Pancreas (tissue), 10 donors: Measurements from ENCODE around the gene AFF3. TPM values are rescaled to one million over a fixed set of nuclear protein-coding genes. Genes with fewer than 3 reads are reported as not detected.

ENCODE experiments used
- ATAC-seq, 4 donors: fragments of 200-7000 bp; cut with Tn5 transposase; one replicate each; pipeline versions ENCODE4 v1.8.0 to v1.9.1; 2020; ENCODE audit warnings: mild to moderate bottlenecking in 4 of 4, moderate library complexity in 4 of 4
- DNase-seq, 6 donors: peaks; one replicate each; pipeline ENCODE4 v3.0.0-alpha.2; 2020
- FAIRE-seq: peaks from 2 replicates; lab custom pipeline; 2012; peaks lifted over from hg19 to GRCh38; lab: Jason Lieb, UNC
- H3K27ac ChIP-seq, 4 donors: fragments of 200-600 bp; sonication (generic); 1 replicate in 3 of 4; 2 replicates in 1 of 4; pipeline versions ENCODE4 v1.5.0 to v1.8.0; 2020
- H3K27me3 ChIP-seq, 4 donors: fragments of 200-600 bp; one replicate each; pipeline ENCODE4 v1.8.0; 2021
- H3K36me3 ChIP-seq, 3 donors: fragments of 200-600 bp; sonication (generic) in 1 of 3; one replicate each; pipeline versions ENCODE4 v1.5.0 to v1.8.0; 2020 to 2021
- H3K4me1 ChIP-seq, 3 donors: fragments of 200-600 bp; one replicate each; pipeline ENCODE4 v1.8.0; 2021
- H3K4me3 ChIP-seq, 4 donors: fragments of 200-600 bp; sonication (generic) in 2 of 4; one replicate each; pipeline versions ENCODE4 v1.5.0 to v1.8.0; 2020 to 2021
- H3K9me3 ChIP-seq, 4 donors: fragments of 200-600 bp; one replicate each; pipeline ENCODE4 v1.8.0; 2021
- CTCF ChIP-seq, 4 donors: fragments of 200-600 bp; sonication (generic) in 3 of 4; IDR thresholded peaks; one replicate each; pipeline versions ENCODE4 v1.5.0 to v1.8.0; 2021; ENCODE audit warnings: antibody characterized with exemption in 4 of 4
- WGBS, 2 donors: extraction: QIAGEN DNeasy Blood & Tissue Kit; methylation state at CpG; one replicate each; pipeline ENCODE4 v1.1.7; 2013; 5-methylcytosine and 5-hydroxymethylcytosine counted together
- intact Hi-C, 3 donors: fragments of 100-400 bp; cut with DNase I; formaldehyde crosslinking; loops; one replicate each; pipeline versions ENCODE4 v1.11.1 to v1.14.2; 2022
- polyA plus RNA-seq, 2 donors: library from polyadenylated mRNA; stranded (reverse); fragments of 200-250 nt; gene quantifications; one replicate each; pipeline ENCODE4 v1.2.3, GENCODE V29; 2013
- total RNA-seq, 6 donors: library from RNA; stranded (reverse); fragmentation: NEBNext Ultra II Directional in 4 of 6; extraction: Animal tissue kit (Norgen Biotek cat#: 25700) in 4 of 6; gene quantifications; one replicate each; pipeline versions ENCODE4 v1.2.1 to v1.2.4, GENCODE V29; 2021 to 2023
- donor health status: healthy with polysubstance abuse.
- donor health status: DM: no; HTN: no; CAD: no; lungs with moderate emphysema.
- donor health status: DM: no; HTN: no; CAD: no.
- donor health status: control.
- donor health status: control.
- donor health status: Bipolar disorder and iron deficiency.
- donor health status: DM: yes; HTN: yes; CAD: no.
- donor health status: DM: no; HTN: no; CAD: no.
- donor health status: DM: no; HTN: no; CAD: no.
- donor health status: DM: yes; HTN: yes; CAD: no.

AFF3 gene
- total and polyA plus RNA-seq, 8 donors: 0.19 to 1.1 (median 0.54) TPM

DNA sequence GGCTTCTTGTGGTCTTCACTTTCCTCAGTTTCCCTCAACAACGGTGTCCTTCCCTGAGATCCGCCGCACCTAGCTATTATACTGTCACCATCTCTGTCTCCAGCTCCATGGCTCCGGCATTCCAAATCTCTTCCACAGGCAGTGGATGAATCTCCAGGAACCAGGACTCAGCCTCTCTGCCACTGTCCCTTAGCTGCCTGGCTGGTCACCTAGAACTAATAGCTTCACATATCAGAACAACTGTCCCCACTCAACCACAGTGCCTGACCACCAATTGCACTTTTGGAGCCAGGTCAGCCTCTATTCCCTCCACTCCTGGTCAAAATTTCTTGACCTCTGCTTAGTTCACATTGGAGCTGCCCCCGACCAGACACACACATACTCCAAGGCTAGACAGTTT, 38.1 kb upstream of the AFF3 start:
- intact Hi-C loops: no loop called here
- Histone ChIP-seq H3K36me3 (no peaks in the 10 kb centered on the region), H3K27ac (no peak overlapping the region), H3K4me3 (no peak overlapping the region), H3K27me3 (no peaks in the 10 kb centered on the region), H3K9me3 (no peaks in the 10 kb centered on the region), H3K4me1 (no peaks in the 10 kb centered on the region)
- no peak for FAIRE-seq
- DNase-seq: no peak
- no peak for TF ChIP-seq CTCF (IDR thresholded peaks at IDR 0.05)
- no peak for ATAC-seq
- WGBS, 2 donors: 90 to 96% methylated on average over 5 of the region's 5 CpGs

DNA sequence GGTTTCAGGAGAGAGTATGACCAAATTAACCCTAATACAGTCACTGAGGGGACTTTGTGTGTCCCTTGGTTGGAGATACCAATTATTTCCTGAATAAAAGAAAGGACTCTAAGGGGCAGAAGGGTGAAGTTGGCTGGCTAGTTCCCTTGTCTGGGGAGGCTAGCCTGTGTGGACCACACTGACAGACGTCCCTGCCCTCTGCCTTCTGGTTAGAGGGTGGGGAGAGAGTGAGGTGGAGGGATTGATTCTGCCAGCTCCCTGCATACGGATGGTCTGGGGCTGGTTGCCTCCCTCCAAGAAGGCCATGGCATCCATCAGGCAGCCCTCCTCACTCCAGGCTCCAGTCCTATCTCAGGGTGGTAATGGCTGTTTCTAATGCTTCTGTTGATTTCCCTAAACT, 37.4 kb upstream of the AFF3 start:
- TF ChIP-seq CTCF (IDR thresholded peaks at IDR 0.05): no peak
- ATAC-seq (no peak), DNase-seq (no peak), FAIRE-seq (no peak)
- H3K36me3 ChIP-seq: no peaks in the 10 kb centered on the region
- no peaks in the 10 kb centered on the region for H3K4me1 ChIP-seq
- 54 to 56% methylated on average over 2 of the region's 2 CpGs for WGBS, 2 donors
- no peak overlapping the region for H3K27ac ChIP-seq
- H3K27me3 ChIP-seq: no peaks in the 10 kb centered on the region
- intact Hi-C loops: no loop called here
- H3K4me3 ChIP-seq: no peak overlapping the region
- no peaks in the 10 kb centered on the region for H3K9me3 ChIP-seq

- no peak for ATAC-seq
- no peak for TF ChIP-seq CTCF (IDR thresholded peaks at IDR 0.05)
These were observed 36.5 kb upstream of the AFF3 start for GRCh38 chr2:100178864-100179263.

DNA sequence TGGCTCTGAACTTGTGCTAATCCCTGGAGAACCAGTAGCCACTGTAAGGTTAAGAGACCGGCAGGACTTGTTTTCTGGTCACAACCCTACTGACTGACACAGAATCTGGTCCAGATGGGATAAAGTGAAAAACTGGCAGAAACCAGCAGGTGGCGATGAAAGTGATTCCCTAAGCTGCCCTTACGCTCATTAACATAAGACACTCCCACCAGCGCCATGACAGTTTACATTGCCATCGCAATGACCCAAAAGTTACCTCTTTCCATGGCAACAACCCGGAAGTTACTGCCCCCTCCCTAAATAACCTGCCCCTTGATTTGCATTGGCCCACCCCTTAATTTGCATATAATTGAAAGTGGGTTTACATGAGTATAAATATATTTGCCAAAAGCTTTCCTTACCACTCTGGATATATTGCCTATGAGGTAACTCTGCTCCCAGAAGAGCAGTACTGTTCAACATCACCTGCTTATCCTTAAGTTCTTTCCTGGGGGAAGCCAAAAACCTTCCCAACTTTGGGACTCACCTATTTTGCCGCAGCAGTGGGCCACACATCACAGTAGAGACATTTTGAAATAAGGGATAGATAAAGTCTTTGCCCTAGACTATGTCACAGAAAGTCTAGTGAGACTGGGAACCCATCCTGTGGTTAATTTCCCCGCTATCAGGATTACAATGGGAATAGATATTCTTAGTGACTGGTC, 35.8 kb upstream of the AFF3 start:
- Histone ChIP-seq H3K27ac (no peak overlapping the region), H3K27me3 (no peaks in the 10 kb centered on the region), H3K9me3 (no peaks in the 10 kb centered on the region), H3K36me3 (no peaks in the 10 kb centered on the region), H3K4me1 (no peaks in the 10 kb centered on the region), H3K4me3 (no peak overlapping the region)
- intact Hi-C loops: no loop called here
- 56 to 59% methylated on average over 8 of the region's 8 CpGs for WGBS, 2 donors
- ATAC-seq (peak; percentile 27 to 63 (median 52)), FAIRE-seq (no peak), DNase-seq (peak in 2 of 6 donors; percentile 18 to 28)
- TF ChIP-seq CTCF (IDR thresholded peaks at IDR 0.05): no peak

More at GRCh38 chr2:100178864-100179263, 36.5 kb upstream of the AFF3 start:
- no peak overlapping the region for H3K27ac ChIP-seq
- no peaks in the 10 kb centered on the region for H3K9me3 ChIP-seq
- WGBS, 2 donors: 76 to 87% methylated on average over 3 of the region's 3 CpGs
- no peaks in the 10 kb centered on the region for H3K4me1 ChIP-seq
- no peak overlapping the region for H3K4me3 ChIP-seq
- no peaks in the 10 kb centered on the region for H3K36me3 ChIP-seq
- FAIRE-seq: no peak
- no peak for DNase-seq
- intact Hi-C loops: no loop called here
- H3K27me3 ChIP-seq: no peaks in the 10 kb centered on the region

GRCh38 chr2:100176925-100177324, 34.5 kb upstream of the AFF3 start:
- TF ChIP-seq CTCF (IDR thresholded peaks at IDR 0.05): no peak
- intact Hi-C loops: no loop called here
- Histone ChIP-seq H3K4me1 (no peaks in the 10 kb centered on the region), H3K27ac (no peak overlapping the region), H3K4me3 (no peak overlapping the region), H3K9me3 (no peaks in the 10 kb centered on the region), H3K36me3 (no peaks in the 10 kb centered on the region), H3K27me3 (no peaks in the 10 kb centered on the region)
- ATAC-seq (no peak), DNase-seq (no peak), FAIRE-seq (no peak)
- 86 to 89% methylated on average over 4 of the region's 4 CpGs for WGBS, 2 donors
